ENCODE results near the gene WDR47.
"Not testable (repeated sequence)": the region's sequence is repeated elsewhere in the genome, so short reads cannot be mapped to it uniquely, and the experiment has no call there.

Gene WDR47

DNA sequence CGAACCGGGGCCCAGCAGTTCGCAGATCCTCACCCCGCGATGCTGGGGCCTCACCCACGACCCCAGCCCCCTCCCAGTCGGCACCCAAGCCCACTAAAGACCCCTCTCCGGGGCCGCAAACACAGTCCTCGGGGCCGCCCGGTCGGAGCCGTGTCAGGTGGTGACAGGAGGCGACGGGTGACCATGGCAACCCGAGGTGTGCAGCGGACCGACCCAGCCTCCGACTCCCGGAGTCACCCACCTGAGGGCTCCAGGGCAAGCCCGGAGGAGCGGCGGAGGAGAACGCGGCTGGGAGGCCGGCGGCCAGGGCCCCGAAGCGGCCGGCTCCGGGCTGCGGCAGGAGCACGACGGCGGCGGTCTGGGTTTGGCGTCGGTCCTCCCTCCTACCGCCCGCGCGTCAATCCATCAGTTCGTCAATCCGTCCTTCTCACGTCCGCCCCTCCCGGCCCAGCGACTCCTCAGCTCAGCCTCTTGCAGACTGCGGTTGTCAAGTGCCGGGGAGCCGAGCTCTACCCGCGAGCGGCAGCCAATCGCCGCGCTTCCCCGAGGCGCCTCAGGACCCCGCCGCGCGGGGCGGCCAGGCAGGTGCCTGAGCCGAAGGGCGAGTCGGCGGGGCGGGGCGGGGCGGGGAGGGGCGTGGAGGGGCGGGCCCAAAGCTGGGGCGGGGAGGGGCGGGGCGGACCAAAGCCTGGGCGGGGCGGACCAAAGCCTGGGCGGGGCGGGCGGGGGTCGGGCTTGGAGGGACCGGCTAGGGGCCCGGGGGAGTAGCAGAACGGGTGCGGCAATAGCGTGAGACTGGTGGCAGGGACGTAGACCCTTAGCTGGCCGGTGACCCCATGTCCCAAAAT is at the start of gene WDR47:
TSS of gene WDR47 (minus strand) at position 482 of the 848 bp plus-strand sequence. CDS start 18,590 bp downstream, outside the sequence.
- peak; percentile 96 for DNase-seq

DNA sequence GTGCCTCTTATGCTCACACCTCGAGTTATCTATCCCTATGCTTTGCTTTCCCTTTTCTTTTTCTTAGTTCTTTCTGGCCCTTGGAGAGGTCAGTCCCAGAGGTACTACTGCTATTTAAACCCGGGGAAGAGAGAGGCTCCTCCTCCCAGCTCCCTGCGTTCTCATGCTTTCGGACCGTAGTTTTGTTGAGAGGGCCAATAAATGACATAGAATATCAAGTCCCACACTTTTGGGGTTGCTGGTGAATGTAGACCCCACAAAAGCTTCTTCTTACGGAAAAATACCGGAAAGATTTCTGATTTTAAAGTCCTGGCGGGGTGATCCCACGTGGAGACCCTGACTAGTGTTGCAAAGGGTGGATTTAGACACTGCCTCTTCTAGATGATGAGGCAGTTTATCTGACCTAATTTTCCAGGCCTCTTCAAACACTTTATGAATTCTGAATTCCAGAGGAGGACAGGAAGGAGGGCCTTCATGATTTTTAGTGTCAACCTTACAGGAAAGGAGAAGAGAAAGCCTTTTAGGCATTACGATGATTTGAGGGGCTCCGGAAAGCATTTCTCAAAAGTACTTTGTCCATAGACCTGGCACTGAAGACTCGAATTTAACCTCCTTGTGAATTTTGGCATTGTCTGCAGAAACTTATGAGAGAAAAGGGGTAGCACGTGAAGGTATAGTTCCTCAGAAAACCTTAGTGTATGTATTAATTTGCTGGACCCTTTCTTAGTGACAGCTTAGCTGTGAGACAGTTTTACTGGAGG is 49.4 kb upstream of the WDR47 start:
- no peak for DNase-seq

DNA sequence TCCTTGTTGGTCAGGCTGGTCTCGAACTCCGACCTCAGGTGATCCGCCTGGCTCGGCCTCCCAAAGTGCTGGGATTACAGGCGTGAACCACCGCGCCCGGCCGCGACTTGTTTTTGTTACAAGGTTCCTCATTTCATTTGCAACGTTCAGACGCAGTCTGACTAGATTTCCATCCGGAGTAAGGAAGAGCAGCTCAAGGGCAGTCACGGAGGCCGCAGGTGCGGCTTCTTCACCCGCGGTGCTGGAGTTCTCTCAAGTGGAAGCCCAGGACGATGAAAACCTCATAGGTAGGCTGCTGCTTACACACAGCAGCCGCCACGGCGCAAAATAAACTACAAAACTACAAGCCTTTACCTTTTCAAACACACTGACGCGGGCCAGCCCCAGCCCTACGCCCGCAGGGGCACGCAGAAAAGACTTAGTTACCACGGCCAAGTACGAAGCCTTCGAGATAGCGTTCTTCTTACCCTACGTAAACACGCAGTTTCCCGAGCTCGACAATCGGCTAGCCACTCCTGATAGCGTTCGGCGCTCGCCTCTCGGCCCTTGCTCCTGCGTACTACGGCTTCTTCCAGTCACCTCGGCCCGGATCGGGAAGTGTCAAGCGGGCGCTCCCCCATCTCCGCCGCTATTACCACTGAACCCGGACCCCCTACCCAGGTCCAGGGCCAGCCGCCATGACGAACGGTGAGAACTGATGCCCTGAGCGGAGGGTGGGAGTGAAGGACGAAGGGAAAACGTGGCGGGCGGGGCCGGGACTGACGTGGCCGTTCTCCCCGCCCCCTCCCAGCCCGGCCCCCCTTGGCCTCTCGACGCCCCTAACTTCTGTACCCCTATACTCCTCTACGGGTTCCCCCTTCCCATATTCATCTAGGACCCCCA is 48.5 kb upstream of the WDR47 start, which contains the start of gene TMEM167B:
TSS of gene TMEM167B (plus strand) at position 569 of the 882 bp plus-strand sequence. CDS start at position 678, 109 bp downstream.
- DNase-seq, result peak; percentile 89

DNA sequence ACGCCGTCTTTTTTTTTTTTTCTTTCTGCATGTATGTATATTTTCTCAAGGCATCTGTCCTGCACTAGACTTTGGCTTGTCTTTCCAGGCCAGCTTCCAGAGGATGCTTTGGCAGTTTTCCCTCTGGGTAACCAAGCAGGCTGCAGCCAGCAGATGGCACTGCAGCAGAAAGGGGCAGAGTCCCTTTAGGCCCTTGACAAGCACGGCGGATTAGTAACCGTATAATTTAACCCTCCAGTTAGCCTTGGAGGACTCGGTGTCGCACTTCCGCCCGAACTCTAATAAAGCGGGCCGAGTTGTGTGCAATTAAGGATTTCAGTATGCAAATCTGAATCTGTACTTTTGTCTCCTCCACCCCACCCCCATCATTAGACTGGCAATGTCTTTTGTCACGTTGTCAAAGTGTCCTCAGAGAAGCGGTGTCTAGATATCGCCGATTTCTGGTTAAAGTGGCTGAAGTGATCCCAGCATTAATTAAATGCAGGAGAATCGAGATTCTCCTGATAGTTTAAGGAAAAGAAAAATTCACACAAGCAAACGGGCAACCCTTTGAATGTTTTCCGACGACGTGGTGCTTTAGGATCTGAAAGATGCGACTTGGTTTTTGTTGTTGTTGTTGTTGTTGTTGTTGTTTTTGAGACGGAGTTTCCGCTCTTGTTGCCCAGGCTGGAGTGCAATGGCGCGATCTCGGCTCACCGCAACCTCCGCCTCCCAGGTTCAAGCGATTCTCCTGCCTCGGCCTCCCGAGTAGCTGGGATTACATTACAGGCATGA is 47.5 kb upstream of the WDR47 start:
- DNase-seq, result peak; percentile 30

DNA sequence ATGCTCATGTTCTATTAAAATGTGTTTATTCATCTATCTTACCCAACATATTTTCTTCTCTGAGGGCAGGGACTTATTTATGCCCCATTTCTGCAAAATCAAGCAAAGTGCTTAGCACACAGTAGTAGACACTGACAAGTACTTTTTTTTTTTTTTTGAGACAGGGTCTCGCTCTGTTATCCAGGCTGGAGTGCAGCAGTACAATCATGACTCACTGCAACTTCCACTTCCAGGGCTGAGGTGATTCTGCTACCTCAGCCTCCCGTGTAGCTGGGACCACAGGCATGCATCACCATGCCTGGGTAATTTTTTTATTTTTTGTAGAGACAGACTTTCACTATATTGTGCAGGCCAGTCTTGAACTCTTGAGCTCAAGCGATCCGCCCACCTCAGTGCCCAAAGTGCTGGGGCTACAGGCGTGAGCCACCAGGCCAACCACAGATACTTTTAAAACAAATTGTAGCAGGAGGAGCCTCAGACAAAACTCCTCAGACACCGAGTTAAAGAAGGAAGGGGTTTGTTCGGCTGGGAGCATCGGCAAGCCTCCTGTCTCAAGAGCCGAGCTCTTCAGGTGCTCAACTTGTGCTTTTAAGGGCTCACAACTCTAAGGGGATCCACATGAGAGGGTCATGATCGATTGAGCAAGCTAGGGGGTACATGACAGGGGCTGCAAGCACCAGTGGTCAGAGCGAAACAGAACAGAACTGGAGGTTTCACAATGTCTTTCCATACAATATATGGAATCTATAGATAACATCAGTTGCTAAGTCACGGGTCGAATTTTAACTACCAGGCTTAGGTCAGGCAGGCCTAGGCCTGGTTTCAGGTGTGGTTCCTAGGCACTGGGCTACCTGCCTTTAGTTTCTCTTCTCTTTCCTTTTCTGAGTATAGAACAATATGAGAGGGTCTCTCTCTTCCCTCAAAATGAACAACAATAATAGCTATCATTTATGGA is 42.9 kb upstream of the WDR47 start:
- no peak for DNase-seq

DNA sequence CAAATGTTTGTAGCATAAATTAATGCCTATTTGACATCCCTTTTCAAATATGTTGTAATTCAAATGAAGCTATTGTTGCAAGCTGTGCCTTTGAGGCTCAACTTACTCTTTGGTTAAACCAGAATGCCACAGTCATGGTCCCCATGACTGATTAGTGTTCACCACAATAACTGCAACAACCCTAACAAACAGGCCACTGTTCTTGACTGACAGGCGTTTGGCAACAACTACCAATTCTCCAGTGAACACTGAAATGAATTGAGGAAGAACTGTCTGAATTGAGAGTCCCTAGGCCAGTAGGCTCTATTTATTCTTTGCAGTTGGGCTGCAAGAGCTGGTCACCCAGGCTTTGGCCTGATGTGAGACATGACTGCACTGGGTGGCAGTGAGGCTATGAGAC is 42.0 kb upstream of the WDR47 start:
- no peak for DNase-seq

DNA sequence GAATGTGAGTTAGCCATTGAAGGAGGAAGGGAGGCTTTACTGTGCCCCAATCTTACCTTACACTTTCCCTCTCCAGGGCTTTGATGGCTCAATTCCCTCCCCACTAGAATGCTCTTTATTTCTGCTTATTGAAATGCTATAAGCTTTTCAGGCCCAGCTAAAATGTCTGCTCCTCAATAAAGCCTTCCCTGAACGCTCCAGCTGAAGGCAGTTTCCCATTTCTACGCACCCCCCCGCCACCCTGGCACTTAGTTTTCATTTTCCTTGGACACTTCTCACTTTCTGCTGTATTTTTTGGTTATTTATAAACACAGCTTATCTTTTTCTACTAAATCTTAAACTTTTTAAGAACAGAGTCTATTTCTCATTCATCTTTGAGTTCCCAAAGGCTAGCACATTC is 41.6 kb upstream of the WDR47 start:
- DNase-seq, result no peak

DNA sequence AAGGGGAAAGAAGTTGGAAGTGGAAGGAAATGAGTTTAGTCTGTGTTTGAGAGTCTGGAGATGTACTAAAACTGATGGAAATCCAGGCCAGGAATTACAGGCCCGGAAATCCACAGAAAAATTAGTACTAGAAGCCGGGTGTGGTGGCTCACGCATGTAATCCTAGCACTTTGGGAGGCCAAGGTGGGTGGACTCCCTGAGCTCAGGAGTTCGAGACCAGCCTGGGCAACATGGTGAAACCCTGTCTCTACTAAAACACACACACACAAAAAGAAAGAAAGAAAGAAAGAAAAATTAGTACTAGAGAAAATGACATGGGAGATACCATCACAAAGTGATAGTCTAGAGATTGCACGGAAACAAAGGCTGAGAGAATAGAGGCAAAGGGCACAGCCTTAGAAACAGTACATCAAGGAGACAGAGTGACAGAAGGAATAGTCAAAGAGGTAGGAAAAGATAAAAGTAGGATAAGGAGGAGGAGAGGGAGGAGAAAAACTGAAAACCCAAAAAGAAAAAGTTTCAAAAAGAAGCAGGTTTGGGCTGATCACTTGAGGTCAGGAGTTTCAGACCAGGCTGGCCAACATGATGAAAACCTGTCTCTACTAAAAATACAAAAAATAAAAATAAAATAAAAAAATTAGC is 38.7 kb upstream of the WDR47 start:
- no peak for DNase-seq

DNA sequence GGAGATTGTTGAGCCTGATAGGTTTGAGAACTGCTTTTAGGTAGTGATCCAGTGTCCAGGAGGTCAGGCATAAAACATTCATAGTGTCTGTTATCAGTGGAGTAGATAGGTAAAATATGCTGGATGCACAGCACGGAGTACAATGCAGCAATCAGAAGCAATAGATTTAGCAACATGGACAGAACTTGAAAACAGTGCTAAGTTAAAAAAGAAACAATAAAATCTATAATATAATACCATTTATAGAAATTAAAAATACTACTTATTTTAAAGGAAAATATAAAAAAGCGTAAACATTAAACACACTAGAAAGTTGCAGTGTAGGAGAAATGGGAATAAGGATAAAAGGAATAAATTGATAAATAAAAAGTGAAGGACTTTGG is 37.3 kb upstream of the WDR47 start:
- no peak for DNase-seq

DNA sequence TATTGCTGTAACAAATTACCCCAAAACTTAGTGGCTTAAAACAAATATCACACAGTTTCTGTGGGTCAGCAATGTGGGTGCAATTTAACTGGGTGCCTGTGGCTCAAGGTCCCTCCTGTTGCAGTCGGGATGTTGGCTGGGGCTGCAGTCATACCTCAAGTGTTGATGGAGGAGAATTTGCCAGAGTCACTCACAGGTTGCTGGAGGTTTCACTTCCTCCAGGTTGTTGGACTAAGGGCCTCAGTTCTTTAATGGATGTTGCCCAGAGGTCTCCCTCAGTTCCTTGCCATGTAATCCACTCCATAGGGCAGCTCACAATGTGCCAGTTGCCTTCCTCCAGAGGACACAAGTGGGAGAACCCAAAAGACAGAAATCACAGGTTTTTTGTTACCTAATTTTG is 36.4 kb upstream of the WDR47 start:
- DNase-seq, result no peak

DNA sequence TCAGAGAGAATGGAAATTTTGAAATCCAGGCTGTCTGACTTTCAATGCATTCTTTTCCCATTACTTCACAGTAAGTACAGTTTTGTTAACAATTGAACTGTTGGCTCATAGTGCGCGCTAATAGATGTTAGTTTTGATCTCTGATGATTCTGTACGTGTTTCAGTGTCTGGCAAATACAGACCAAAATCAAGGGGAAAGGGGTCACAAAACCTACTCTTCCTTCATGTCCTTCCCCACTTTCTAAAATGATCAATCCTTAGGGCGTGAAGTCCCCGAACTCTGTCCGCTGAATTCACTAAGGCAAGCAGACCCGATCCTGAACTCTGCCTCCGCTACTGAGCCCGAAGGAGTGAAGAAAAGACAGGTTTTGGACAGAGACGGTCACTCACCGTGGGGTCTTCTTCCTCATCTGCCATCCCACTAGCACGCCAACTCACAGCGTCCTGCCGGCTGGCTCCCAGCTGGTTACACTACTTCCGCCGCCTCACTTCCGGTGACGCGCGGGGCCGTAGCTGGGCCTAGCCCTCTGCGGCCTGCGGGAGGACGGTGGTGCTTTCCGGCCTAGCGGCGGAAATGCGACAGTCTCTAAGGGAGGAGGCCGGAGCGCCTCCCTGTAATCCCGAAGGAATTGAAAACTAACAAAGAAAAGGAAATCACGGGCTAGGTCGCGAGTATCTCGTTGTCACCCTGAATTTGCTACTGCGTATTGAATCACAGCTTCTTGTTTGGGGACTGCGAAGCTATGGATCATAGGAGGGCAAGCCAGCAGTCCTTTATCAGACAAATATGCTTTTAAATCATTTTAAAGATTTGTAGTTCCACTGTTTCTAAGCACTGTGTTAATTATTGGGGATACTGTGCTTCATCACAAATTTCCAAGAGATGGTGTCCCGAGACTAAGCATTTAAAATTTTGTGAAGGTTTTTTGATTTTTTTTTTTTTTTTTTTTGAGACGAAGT is 33.9 kb upstream of the WDR47 start, which contains the start of gene TAF13:
TSS of gene TAF13 (minus strand) at position 473 of the 960 bp plus-strand sequence. CDS start at position 417, 56 bp downstream.
- peak; percentile 88 for DNase-seq

DNA sequence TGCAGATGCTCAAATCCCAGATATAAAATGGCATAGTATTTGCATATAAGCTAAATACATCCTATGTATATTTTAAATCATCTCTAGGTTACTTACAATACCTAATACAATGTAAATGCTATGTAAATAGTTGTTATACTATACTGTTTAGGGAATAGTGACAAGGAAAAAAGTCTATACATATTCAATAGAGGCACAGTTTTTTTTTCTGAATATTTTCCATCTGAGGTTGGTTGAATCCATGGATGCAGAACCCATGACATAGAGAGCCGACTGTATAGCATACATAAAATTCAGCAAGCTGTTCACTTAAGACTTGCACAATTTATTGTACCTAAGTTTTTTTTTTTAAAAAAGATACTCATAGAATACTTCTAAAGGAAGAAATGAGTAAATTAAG is 27.4 kb upstream of the WDR47 start:
- no peak for DNase-seq

DNA sequence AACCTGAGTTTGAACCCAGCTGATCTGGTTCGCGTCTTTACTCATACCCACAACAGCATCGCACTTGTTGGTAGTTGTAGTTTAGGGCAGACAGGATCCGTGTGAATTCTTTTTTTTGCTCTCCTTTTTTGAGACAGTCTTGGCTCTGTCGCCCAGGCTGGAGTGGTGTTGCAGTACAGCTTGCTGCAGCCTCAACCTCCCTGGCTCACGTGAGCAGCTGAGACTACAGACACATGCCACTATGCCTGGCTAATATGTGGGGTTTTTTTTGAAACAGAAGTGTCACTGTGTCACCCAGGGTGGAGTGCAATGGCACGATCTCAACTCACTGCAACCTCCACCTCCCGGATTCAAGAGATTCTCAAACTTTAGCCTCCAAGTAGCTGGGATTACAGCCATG is 26.0 kb upstream of the WDR47 start:
- no peak for DNase-seq

DNA sequence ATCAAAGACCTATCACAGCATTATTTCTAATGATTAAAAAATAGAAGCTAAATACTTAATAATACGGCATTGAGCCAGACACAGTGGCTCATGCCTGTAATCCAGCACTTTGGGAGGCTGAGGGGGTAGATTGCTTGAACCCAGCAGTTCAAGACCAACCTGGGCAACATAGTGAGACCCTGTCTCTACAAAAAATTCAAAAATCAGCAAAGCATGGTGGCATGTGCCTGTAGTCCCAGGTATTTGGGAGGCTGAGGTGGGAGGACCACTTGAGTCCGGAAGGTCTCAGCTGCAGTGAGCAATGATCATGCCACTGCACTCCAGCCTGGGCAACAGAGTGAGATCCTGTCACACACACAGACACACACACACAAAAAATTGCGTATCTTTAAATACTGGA is 23.2 kb upstream of the WDR47 start:
- no peak for DNase-seq

DNA sequence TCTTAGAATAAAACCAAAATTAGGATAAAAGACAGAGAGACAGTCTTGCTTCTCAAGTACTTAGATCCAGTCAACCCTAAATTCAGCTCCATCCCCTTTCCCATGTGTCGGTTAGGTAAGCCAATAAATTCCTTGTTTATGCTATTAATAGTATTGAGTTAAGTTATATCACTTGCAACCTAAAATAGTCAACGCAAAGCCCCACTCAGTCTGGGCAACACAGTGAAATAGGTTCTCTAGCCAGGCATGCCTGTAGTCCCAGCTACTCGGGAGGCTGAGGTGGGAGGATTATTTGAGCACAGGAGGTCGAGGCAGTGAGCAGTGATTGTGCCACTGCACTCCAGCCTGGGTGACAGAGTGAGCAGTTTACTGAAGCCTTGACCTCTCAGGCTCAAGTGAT is 19.3 kb upstream of the WDR47 start:
- DNase-seq, result no peak

DNA sequence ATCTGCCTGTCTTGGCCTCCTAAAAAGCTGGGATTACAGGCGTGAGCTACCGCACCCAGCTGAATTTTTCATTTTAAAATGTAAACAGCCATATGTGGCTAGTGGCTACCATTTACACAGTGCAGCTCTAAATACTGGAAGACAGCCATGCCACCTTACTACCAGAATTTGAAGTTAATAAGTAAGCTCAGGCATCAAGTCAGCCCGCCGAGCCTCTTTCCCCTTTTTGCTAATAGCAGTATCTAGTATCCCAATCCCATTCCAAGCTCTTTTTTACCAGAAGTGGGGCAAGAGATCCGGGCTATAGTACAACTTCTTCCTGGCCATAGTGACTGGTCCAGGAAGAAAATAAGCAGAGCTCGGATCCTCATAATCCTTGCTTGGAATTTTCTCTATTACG is 18.8 kb upstream of the WDR47 start:
- no peak for DNase-seq

DNA sequence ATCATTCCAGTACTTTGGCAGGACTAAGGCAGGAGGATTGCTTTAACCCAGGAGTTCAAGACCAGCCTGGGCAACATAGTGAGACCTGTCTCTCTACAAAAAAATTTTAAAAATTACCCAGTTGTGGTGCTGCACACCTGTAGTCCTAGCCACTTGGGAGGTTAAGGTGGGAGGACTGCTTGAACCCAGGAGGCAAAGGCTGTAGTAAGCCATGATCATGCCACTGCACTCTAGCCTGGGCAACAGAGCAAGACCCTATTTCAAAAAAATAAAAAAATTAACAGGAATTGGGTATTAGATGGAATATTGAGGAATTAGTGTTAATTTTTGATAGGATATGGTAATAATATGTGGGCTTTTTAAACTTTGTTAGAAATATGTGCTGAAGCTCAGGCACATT is 17.1 kb upstream of the WDR47 start:
- DNase-seq, result no peak

DNA sequence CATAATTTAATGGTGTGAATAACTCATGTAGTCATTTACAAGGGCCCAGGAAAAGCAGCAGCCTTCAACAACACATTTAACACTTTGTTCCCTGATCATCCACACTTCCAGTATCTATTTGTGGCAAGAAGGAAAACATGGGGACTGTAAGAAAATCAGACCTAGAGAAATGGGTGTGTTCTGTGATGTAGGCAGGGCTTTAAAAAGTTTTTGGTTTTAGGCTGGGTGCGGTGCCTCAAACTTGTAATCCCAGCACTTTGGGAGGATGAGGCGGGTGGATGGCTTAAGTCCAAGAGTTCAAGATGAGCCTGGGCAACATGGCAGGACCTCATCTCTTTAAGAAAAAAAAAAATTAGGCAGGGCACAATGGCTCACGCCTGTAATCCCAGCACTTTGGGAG is 14.2 kb upstream of the WDR47 start:
- DNase-seq, result no peak

DNA sequence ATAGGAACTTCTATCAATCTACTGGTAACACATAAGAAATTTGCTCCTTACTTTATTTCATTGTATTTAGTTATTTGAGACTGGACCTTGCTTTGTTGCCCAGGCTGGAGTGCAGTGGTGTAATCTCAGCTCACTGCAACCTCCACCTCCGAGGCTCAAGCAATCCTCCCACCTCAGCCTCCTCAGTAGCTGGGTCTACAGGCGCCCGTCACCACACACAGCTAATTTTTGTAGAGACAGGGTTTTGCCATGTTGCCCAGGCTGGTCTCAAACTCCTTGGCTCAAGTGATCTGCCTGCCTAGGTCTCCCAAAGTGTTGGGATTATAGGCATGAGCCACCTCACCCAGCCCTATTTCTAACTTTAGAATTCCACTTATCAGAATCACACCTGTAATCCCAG is 10.2 kb upstream of the WDR47 start:
- not testable (repeated sequence) for DNase-seq
